ENCODE results near the gene TMPRSS7.

DNA sequence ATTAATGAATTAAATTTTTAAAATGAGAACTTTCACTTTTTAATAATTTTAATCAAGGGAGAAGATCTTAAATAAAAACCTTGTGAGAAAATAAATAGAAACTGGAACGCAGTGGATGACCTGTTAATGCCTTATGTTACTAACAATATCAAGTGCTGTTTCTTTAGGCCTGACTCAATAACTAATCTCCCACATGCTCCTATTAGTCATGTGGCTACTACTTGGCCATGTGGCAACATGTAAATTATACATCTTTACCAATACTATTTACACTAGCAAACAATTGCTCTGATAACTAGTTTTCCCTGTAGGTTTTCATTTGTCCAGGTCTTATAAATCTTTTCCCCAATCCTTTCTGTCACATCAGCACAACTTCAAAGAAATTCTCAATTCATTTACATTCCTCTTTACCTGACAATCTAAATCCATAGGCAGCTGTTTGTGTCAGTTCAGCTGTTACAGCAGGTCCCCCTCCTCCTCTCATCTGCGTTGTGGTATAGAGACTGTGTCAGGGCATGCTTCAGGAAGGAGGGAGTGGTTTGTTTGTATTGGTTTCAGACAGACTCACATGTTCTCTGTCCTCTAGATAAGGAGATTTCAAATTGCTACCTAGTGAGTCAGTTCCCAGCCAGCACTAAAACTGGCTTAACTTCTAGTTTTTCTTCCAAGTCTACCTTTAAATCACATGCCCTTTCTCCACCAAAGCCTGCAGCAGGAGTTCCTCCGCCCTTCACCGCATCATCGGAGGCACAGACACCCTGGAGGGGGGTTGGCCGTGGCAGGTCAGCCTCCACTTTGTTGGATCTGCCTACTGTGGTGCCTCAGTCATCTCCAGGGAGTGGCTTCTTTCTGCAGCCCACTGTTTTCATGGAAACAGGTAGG, 40.3 kb downstream of the TMPRSS7 start:
- TF ChIP-seq, protein P1, sequence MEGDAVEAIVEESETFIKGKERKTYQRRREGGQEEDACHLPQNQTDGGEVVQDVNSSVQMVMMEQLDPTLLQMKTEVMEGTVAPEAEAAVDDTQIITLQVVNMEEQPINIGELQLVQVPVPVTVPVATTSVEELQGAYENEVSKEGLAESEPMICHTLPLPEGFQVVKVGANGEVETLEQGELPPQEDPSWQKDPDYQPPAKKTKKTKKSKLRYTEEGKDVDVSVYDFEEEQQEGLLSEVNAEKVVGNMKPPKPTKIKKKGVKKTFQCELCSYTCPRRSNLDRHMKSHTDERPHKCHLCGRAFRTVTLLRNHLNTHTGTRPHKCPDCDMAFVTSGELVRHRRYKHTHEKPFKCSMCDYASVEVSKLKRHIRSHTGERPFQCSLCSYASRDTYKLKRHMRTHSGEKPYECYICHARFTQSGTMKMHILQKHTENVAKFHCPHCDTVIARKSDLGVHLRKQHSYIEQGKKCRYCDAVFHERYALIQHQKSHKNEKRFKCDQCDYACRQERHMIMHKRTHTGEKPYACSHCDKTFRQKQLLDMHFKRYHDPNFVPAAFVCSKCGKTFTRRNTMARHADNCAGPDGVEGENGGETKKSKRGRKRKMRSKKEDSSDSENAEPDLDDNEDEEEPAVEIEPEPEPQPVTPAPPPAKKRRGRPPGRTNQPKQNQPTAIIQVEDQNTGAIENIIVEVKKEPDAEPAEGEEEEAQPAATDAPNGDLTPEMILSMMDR (IDR thresholded peaks at IDR 0.05): no peak
- no peak for TF ChIP-seq POLR2A (IDR thresholded peaks at IDR 0.05)

Data from uterus (tissue), 2 donors.